OCI-LY3 (cell line): ENCODE measurements around the gene SLC25A26.

ENCODE experiments used
- CTCF ChIP-seq: fragments of 200-600, 300-600 bp; sonication (generic); IDR thresholded peaks from 2 replicates; pipeline ENCODE4 v1.5.1; 2014; ENCODE audit warnings: antibody characterized with exemption, low read length, low read depth
- EZH2phosphoT487 ChIP-seq: fragments of 200-600 bp; shearing (Covaris generic); IDR thresholded peaks from 2 replicates; pipeline ENCODE4 v1.6.1; 2018; ENCODE audit warnings: antibody characterized with exemption, mixed run types, low read depth

GRCh38 chr3:66404197-66404596 is 183.4 kb downstream of the SLC25A26 start:
- no peak for TF ChIP-seq CTCF
- no peak for TF ChIP-seq EZH2phosphoT487
